Activated CD4-positive, alpha-beta T cell treated with anti-CD3 and anti-CD28 coated beads, Interleukin-10, Interleukin-2, amounts not matched to agents 100 ng/mL and 50 ng/mL, durations not matched to agents 16 hours and 8 hours (primary cell): ENCODE data around the gene CDH13.

Experiments used
- DNase-seq: peaks from one replicate; pipeline ENCODE4 v3.0.0-alpha.2; 2020

CDH13 gene

GRCh38 chr16:82653550-82654511, 27.1 kb downstream of the CDH13 start:
- DNase-seq, result peak; percentile 84

DNA sequence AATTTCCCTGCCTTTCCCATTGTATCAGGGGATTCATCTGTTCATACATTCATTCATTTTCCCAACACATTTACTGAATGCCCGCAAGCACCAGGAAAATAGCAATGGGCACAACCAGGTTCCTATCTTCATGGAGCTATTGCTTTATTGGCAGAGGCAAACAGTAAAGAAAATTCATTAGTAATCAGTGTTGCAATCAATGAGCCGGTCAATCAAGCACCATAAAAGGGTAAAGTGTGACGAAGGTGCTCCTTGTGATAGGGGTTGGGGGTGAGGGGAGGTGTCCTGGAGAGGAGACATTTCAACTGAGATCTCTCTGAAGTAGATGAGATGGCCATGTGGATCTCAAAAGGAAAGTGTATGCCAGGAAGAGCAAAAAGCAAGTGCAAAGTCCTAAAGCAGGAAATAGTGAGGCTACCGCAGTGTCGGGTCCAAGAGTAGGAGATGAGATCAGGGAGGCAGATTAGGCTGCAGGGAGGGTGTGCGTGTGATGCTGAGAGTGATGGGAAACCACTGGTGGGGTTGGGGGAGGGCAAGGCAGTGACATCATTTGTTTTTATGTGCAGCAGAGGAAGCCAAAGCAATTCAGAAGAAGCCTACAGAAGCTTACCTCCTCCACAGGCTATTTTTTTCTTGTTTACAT, 28.4 kb downstream of the CDH13 start:
- peak; percentile 90 for DNase-seq

DNA sequence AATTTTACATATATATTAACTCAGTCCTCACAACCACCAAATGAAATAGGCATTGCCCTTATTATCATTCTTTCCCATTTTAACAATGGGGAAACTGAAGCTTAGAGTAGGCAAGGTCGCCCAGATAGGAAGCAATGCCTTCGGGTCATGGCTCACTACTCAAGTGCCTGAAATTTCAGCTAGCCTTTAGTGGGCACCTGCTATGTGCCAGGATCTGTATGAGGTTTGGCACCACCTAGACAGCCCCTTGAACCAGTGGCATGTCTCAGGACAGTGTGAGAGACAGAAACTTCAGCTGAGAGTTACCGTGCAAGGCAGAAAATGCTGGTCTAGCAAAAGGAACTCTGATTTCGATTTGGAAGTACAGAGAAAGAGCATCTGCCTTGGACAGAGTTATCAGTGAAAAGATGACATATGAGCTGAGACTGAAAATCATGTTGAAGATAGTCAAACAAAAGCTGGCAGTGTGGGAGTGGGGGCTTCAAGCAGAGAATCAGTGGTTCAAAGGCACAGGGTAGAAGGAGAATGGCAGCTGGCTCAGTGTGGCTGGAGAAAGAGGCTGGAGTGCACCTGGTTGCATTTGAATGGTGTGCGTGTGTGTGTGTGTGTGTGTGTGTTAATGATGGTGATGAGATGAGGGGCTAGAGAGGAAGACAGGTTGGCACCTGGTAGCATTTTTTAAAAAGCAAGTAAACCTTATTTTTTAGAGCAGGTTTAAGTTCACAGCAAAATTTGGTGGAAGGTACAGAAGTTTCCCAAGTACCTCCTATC, 29.1 kb downstream of the CDH13 start:
- no peak for DNase-seq

DNA sequence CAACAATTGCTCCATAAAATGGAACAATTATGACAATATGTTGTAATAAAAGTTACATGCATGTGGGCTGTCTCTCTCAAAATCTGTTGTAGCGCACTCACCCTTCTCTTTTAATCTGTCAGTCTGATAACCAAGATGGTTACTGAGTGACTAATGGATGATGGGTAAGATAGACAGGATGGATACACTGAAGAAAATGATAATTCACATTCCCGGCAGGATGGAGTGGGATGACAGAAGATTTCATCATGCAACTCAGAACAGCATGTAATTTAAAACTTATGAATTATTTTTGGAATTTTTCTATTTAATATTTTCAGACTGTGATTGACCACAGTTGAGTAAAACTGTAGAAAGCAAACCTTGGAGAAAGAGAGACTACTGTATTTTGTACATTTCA, 30.5 kb downstream of the CDH13 start:
- DNase-seq, result no peak

DNA sequence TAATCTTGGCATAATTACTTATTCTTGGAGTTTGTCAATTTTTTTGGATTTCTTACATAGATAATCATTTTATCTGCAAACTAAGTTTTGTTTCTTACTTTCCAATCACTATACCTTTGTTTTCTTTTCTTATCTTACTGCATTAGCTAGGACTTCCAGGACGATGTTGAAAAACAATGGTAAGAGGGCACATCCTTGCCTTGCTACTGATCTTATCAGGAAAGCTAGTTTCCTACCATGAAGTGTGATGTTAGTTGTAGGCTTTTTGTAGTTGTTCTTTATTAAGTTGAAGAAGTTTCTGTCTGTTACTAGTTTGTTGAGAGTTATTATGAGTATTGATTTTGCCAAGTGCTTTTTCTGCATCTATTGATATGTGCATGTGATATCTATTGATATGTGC, 31.0 kb downstream of the CDH13 start:
- DNase-seq, result no peak

- DNase-seq, result no peak
These were observed 32.0 kb downstream of the CDH13 start for GRCh38 chr16:82658796-82659195.

- peak; percentile 40 for DNase-seq
These were observed 33.4 kb downstream of the CDH13 start for GRCh38 chr16:82660075-82660645.

GRCh38 chr16:82660966-82661365, 34.2 kb downstream of the CDH13 start:
- DNase-seq, result no peak

DNA sequence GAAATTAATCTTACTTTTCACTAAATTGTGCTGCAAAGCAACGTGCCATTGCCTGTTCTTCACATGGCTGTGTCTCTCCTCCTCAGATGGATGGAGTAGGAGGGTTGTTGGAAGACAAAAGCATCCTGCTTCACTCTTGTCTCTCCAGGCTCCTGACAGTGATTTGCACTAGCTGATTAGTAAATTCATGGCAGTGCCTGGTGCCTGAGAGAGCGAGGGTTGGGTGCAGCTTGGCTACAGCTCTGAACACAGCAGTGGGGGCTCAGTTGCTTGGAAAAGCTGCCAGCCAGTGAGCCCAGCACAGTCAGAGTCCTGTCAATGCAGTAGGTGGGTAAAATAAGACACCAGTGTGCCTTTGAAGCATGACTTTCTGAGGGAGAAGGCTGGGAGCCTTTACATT, 37.4 kb downstream of the CDH13 start:
- no peak for DNase-seq

DNA sequence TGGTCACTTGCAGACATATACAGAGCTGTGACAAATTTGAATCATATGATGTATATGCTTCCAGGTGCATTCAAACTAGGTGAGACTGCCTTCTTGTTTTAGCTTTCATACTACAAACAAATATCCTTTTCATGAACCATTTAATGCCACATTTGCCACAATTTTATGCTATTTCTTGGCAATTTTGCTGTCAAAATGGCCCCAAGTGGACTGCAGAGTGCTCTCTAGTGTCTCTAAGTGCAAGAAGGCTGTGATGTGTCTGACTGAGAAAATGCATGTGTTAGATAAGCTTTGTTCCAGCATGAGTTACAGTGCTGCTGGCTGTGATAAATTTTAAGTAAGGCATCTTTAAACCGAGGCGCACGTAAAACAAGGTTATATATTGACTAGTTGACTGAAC, 38.3 kb downstream of the CDH13 start:
- DNase-seq, result no peak

DNA sequence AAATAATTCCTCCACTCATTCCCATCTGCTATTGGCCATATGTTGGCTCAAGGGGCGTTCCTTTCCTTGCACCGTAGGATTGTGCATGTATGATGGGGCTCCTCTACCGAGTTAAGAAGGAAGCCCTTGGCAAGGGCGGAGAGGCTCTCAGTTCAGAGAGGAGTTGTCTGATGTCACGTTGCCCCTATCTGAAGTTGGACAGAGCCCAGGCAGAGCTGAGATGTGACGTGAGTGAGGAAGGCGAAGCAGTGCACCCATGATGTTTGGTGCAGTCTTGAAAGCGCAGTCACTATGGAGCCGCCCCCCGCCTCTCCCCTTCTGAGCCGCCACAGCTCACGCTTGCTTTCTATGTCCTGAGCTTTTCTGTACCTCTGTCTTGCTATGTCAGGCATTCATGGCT, 40.7 kb downstream of the CDH13 start:
- DNase-seq, result no peak

- no peak for DNase-seq
These were observed 41.3 kb downstream of the CDH13 start for GRCh38 chr16:82668094-82668493.

DNA sequence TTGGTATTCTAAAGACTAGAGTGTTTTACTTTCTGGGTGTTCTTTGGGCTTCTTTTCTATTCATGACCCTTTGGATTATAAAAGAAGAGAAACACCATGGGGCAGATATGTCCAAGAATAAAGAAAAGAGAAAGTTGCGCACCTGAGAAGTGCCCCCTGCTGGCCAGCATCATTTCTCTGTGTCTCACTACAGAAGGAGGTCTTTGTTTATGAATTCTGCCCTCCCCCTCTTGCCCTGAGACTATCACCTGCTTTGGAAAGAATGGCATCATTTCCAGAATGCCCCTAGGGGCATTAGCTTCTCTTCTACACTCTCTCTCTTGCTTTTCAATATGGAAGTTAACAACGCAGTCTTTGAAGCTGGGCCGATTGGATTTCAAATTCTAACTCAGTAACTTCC, 45.0 kb downstream of the CDH13 start:
- peak; percentile 18 for DNase-seq

DNA sequence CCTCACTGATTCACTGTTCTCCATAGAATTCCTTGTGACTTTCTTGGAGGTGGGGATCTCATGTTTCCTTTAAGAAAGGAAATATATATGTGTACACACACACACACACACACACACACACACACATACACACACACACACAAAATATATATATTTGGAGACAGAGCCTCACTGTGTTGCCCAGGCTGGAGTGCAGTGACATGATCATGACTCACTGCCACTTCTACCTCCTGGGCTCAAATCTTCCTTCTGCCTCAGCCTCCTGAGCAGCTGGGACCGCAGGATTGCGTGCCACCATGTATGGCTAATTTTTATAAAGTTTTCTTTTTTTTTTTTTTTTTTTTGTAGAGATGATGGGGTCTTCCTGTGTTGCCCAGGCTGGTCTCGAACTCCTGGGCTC, 45.9 kb downstream of the CDH13 start:
- no peak for DNase-seq

- DNase-seq, result no peak
These were observed 48.5 kb downstream of the CDH13 start for GRCh38 chr16:82675300-82675699.

DNA sequence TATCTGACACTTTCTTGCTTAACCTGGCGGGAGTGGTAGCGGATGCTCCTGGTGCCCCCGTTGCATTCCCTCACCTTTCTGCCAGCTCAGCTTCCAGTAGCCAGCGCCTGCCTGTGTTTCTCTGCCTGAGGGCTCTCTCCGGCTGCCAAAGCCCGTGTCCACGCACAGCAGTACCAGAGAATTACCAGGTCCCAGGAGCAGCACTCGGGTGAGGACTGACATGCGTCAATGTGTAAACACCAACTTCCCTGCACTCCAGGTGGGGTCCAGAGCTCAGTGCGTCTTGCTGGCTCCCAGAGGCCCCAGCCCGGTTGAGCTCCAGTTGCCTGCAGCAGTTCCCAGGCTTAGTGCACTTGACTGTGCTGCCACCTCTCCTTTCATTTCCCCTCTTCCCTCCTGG, 54.8 kb downstream of the CDH13 start:
- no peak for DNase-seq

- no peak for DNase-seq
These were observed 56.0 kb downstream of the CDH13 start for GRCh38 chr16:82682767-82683166.

DNA sequence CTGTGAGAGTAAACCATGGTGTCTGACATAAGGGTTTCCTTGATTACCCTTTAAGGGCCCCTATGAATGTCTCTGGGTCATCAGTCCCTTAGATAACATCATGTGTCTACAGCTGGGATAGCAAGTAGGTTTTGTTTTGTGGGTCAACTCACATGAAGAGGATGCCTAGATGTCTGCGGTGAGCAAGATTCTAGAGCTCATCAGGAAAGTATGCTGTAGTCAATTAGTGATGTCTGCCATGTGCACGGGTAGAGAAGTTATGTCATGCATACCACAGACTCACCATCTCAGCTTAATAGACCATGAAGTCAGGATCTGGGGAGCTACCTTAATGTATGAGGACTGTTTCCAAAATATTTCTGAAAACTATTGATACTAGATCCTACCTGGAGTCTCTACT, 57.5 kb downstream of the CDH13 start:
- no peak for DNase-seq

DNA sequence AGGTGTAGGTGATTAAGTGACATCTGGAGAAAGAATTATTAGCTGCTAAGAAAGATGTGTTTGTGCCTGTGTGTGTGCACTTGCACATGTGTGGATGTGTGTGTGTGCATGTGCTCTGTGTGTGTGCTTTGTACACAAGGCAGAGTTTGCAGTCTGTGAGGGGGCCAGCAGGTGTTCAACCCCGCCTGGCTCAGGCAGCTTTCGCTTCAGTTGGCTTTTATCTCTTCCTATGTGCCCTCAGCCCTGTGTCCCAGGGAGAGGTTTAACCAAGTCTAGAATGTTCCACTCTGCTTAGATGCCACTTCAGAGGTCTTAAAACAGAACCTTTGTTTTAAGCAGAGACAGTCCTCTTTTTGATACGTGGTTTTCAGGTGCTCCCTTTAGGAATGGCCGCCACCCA, 58.8 kb downstream of the CDH13 start:
- no peak for DNase-seq

DNA sequence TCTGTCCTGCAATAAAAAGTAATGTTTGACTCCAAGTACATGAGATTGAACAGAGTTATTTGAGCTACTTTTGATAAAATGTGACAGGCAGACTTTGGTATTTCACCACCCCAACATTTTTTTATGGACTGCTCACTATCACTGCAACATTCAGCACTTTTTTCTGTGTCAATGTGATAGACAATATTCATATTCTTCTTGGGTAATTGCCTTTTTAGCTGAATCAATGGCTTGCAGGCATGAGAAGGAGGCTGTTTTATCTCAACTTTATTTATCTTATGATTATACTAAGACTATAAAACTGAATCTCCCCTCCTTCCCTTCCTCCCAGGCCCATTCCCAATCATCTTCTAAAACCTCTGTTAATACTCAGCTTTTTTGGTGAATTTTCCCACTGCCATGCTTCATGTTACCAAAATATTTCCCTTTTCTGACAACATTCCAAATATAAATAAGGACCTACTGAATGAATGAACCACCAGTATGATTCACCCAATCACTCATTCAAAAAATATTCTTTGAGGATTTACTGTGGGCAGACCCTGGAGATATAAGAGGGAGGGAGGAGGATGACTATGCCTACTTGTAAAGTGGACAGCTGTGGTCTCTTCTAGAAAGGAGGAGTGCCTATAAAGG, 67.6 kb downstream of the CDH13 start:
- DNase-seq, result no peak

- DNase-seq, result no peak
These were observed 69.0 kb downstream of the CDH13 start for GRCh38 chr16:82695806-82696205.

DNA sequence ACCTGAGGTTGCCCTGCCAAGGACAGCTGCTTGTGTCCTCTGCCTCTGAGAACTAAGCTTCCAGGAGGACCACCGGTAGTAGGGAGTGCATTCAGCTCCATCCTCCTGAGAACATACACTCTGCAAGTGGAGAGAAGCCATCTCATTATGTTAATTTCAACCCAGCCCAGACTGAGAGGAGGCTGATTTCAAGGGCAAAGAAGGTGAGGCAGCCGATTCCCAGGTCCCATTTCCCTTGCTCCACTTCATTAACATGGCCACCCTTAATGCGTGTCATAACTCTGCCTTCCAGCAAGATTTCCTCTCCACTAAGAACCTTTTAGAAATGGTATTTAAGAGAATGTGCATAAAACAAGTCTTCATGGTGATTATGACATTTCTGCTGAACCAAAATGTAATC, 72.5 kb downstream of the CDH13 start:
- no peak for DNase-seq
